HG02938 (cell line): Measurements from ENCODE around the gene IL37.
"Not testable (repeated sequence)": the region's sequence is repeated elsewhere in the genome, so short reads cannot be mapped to it uniquely, and the experiment has no call there.

Experiments
- ATAC-seq: cut with Tn5 transposase; IDR thresholded peaks from one replicate; pipeline ENCODE4 v1.9.1; 2021; ENCODE audit warnings: mild to moderate bottlenecking, moderate library complexity; ENCODE audit not compliant: unreplicated experiment

Gene IL37

GRCh38 chr2:112921982-112922381, 11.0 kb downstream of the IL37 start:
- ATAC-seq: no peak

- ATAC-seq: no peak
These were observed 12.4 kb downstream of the IL37 start for GRCh38 chr2:112923237-112923966.

DNA sequence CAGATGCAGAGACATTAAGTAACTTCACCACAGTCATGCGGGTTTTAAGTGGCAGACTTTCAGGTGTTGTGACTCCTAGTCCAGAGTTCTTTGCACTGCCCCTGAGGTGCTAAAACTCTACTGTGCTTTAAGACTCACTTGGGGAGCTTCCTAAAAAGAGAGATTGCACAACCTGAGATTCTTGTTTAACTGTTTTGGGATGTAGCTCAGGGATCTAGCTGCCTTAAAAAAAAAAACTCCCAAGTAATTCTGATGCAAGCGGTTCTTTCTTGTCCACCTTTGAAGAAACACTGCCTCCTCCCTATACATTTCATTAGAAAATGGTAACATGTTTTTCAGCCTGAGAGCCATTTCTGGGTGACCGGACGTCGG, 13.0 kb downstream of the IL37 start:
- ATAC-seq: no peak

DNA sequence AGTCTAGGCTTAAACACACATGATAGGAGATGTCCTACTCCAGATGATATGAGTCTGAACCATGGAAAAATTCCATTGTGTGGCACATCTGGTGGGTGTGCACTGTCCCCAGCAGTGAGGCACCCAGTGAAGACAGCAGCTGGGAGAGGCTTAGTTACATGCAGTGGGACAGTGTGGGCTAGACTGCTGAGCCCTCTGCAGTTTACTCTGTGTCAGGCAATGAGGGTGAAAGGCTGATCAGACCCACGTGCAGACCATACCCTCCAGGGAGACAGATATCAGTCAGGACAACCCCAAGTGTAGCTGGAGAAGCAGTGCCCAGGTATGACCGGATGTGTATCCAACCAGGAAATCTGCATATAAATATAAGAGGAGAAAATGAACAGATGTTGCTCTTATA, 13.4 kb downstream of the IL37 start:
- no peak for ATAC-seq

- ATAC-seq: no peak
These were observed 13.9 kb downstream of the IL37 start for GRCh38 chr2:112924821-112925220.

- ATAC-seq: no peak
These were observed 15.7 kb downstream of the IL37 start for GRCh38 chr2:112926707-112927106.

DNA sequence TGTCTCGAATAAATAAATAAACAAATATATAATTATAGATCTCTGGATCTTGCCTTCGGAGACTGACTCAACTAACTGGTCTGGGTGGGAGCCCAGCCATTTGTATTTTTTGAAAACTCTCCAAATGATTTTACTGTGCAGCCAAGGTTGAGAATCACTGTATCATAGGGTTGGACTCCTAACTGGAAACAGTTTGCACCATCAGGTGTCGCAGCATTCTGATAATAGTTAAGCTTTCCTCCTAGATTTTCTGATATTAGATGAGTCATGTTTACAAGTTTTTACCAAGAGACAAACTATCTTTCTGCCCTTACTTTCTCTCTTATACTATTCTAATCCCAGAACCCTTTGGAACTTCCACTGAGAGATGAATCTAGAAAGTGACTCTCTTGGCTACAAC, 16.8 kb downstream of the IL37 start:
- no peak for ATAC-seq

DNA sequence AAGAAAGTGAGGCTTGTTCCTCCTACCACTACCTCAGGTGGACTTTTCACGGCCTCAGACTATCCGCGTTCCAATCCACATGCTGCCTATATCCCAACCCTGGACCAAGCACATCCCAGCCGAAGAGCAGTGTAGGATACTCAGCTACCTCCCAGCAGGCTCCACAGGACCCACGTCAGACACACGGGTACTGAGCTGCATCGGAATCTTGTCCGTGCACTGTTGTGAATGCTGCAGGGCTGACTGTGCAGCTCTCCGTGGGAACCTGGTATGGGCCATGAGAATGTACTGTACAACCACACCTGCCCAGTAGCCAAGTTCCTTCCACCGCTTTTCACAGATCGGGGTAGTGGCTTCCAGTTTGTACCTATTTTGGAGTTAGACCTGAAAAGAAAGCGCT, 22.3 kb downstream of the IL37 start:
- no peak for ATAC-seq

- not testable (repeated sequence) for ATAC-seq
These were observed 23.2 kb downstream of the IL37 start for GRCh38 chr2:112934117-112934516.

DNA sequence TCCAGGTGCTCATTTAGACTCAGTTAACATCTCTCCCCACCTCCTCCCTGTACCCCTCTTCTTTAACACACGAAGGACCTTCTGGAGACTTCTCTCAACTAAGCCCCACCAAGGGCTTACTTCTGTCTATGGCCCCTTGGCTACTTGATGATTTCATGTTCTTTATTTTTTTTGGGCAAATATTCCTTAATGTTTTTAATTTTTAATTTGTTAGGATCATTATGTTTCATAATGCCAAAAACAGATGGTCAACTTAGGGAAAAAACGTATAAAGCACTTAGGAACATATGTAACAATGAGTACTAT, 25.9 kb downstream of the IL37 start:
- no peak for ATAC-seq

GRCh38 chr2:112938904-112939303, 27.9 kb downstream of the IL37 start:
- ATAC-seq: no peak

- no peak for ATAC-seq
These were observed 28.5 kb downstream of the IL37 start for GRCh38 chr2:112939425-112939824.

DNA sequence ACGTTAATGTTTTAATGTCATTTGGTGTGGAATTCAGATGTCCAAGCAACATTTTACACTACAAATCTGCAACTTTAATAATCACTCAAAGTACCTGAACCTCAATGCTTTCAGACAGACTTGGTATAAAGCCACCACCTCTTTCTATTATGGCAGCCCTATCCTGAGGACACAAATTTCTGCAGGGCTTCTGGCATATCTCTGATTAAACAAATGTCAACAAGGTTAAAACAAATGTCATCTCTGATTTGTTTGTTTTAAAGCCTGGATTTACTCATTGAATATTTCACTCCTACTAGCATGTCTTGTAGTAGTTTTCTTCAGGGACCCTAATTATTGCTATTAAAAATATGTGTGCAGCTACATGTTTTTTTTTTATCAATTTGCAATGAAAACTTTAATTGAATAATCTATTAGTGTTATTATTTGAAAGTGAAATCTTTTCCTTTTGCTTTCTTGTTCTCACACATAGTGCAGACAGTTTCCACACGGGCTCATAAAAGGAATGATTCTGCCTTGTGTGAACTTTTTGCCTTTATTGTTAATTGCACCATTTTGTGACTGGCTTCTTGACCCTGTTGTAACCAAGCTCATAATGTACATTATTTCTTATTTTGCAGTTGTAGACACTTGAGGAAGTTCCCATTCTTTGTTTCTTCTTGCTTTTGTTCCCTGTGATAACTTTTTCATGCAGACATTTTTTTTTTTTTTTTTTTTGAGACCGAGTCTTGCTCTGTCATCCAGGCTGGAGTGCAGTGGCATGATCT, 30.1 kb downstream of the IL37 start:
- no peak for ATAC-seq

GRCh38 chr2:112941753-112942653, 31.0 kb downstream of the IL37 start:
- peak; percentile 86 for ATAC-seq

DNA sequence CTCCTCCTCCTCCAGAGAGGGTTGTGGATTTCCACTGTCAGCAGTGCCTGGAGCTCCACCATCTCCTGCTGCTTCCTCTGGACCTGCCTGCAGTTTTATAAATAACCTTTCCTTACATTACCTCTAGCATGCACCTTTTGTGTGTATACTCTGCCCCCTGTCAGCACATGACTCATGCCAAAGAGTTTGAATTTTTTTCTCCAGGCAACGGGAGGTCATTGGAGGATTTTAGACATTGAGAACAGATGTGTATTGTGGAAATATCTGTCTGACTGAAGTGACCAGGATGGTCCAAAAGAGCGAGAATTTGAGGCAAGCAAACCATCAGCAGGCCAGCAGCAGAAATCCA, 31.7 kb downstream of the IL37 start:
- ATAC-seq: no peak

DNA sequence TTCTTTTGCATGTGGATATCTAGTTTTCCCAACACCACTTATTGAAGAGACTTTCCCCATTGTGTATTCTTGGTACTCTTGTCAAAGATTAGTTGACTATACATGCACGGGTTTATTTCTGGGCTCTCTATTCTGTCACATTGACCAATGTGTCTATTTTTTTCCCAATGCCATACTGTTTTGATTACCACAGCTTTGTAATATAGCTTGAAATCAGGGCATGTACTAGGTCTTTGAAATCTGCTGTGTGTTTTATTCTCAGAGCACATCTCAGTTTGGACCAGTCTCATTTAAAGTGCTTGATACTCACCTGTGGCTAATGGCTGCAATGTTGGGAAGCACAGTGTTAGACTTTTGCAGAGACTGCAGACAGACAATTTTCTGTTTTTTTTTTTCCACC, 34.0 kb downstream of the IL37 start:
- ATAC-seq: no peak

GRCh38 chr2:112946086-112946485, 35.1 kb downstream of the IL37 start:
- no peak for ATAC-seq

DNA sequence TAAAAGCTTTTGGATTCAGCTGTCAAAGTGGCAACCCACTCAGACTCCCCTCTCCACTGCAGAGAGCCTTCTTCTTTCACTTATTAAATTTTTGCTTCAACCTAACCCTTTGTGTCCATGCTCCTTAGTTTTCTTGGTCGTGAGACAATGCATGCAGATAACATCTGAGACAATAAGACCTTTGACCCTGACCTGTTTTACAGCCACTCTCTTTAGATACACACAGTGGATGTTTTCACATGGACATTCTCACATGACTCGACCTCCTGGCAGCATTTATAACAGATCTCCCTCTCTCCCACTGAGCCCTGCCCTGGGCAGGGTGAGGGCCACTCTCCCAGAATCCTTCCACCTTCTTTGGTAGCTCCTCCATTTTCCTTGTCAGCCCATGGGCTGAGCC, 36.4 kb downstream of the IL37 start:
- ATAC-seq: no peak

DNA sequence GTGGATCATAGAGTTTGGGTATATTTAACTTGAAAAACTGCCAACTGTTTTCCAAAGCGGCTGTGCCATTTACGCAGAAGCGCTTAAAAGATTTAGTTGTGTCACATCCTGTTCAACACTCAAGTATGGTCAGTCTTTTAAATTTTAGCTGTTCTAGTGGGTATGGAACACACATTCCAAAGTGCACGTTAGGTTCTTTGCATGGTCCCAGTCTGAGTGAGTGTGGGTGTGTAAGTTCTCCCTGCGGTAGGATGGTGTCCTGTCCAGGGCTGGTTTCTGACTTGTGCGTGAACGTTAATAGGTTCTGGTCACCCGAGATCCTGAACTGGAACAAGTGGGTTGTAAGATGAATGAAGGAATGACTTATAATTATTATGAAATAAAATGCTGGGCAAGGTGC, 38.5 kb downstream of the IL37 start:
- no peak for ATAC-seq

DNA sequence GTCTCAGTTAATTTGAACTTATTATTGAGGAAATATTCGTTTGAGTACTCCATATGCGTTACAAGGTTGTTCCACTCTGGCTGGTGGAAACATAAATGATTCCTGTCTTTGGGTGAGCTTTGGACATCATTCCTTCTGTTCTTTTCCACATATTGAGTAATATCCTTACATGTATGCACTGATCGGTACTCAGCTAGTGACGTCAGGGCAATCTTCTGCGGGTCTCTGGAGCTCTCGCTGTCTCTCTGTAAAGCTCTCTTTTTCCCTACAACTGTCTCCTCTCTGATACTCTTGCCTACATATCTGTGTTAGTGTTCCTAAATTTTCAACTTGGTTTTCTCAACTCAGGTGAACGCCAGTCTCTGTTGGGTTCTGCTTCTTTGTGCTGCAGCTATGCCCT, 43.4 kb downstream of the IL37 start:
- ATAC-seq: no peak

DNA sequence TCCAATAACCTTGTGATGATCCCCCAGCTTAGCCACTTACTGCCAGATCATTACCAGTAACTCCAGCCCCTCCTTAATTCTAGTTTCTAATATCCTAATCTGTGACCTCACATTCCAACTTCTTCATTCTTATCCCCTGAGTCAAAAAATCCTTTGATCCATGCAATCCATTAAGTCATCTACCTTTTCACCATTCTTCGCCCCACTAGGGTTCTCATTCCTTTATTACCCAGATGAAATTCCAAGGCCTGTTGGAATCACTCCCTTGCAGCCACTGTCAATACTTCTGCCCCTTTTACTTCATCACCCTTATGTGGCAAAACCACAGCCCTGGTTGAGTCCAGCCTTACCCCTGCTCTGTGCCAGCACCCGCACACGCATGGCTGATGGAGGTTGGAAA, 46.5 kb downstream of the IL37 start:
- no peak for ATAC-seq
